HG02943 (cell line): ENCODE data around the gene XG.
"Not testable (repeated sequence)": the region's sequence is repeated elsewhere in the genome, so short reads cannot be mapped to it uniquely, and the experiment has no call there.

ENCODE experiments used
- ATAC-seq: cut with Tn5 transposase; IDR thresholded peaks from one replicate; pipeline ENCODE4 v1.9.1; 2021; ENCODE audit warnings: mild to moderate bottlenecking, low read depth, moderate library complexity; ENCODE audit not compliant: unreplicated experiment

XG gene

DNA sequence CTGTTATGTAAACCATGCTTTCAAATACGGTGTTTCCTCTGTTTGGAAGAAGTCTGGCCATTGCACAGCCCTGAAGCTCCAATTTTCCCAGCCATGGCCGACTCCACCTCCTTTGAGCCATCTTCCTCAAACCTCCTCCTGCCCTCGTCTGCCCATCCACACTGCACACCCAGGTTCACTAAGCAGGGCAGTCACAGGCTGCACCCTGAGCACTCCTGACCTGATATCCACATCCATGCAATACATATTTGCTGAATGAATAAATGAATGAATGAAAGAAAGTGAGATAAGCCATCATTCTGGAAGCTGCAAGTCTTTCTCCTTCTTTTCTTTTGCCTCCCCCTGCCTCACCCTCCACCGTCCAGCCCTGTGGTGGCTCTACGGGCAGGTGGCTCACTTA is 22.2 kb downstream of the XG start:
- no peak for ATAC-seq

DNA sequence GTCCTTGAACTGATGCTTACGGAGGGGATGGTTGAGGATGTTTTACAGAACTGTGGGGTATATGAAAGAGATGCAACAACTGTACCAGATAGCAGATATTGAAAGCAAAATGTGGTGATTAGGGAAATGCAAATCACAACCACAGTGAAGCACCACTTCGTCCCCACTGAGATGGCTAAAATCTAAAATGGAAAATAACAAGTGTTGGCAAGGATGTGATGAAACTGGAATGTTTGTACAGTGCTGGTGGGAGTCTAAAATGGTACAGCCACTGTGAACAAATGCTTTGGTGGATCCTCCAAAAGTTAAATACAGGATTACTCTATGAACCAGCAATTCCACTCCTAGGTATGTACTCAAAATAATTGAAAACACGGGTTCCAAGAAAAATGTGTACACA is 22.9 kb downstream of the XG start:
- no peak for ATAC-seq

- ATAC-seq, result not testable (repeated sequence)
These were observed 28.8 kb downstream of the XG start for GRCh38 chrX:2780472-2781225.

- no peak for ATAC-seq
These were observed 29.4 kb downstream of the XG start for GRCh38 chrX:2781226-2781571.

GRCh38 chrX:2781698-2782097 is 29.9 kb downstream of the XG start:
- peak; percentile 52 for ATAC-seq

- no peak for ATAC-seq
These were observed 30.3 kb downstream of the XG start for GRCh38 chrX:2782171-2782570.

GRCh38 chrX:2782778-2783177 is 30.9 kb downstream of the XG start:
- no peak for ATAC-seq

GRCh38 chrX:2784026-2784425 is 32.2 kb downstream of the XG start:
- ATAC-seq, result no peak

- ATAC-seq, result no peak
These were observed 33.7 kb downstream of the XG start for GRCh38 chrX:2785538-2785937.

DNA sequence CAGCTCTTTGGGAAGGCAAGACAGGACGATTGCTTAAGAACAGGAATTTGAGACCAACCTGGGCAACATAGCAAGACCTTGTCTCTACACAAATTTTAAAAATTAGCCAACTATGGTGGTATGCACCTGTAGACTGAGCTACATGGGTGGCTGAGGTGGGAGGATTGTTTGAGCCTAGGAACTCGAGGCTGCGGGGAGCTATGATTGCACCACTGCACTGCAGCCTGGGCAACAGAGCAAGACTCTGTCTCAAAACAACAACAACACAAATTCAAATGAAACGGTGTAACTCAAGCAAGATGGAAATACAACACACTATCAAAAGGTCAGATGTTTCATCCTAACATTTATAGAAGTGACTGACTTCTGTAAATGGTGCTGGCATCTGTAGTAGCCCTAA is 37.1 kb downstream of the XG start:
- no peak for ATAC-seq

DNA sequence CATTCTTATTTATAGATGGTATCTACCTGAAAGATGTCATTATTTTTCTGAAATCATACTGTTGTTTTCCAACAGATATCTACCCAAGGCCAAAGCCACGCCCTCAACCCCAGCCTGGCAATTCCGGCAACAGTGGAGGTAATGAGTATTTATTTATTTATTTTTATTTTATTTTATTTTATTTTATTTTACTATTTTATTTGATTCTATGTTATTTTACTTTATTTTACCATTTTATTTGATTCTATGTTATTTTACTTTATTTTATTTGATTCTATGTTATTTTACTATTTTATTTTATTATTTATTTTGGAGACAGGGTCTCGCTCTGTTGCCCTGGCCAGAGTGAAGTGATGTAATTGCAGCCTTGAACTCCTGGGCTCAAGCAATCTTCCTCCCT is 37.7 kb downstream of the XG start:
- no peak for ATAC-seq

GRCh38 chrX:2793752-2794151 is 41.9 kb downstream of the XG start:
- no peak for ATAC-seq

GRCh38 chrX:2794336-2794735 is 42.5 kb downstream of the XG start:
- ATAC-seq, result no peak

DNA sequence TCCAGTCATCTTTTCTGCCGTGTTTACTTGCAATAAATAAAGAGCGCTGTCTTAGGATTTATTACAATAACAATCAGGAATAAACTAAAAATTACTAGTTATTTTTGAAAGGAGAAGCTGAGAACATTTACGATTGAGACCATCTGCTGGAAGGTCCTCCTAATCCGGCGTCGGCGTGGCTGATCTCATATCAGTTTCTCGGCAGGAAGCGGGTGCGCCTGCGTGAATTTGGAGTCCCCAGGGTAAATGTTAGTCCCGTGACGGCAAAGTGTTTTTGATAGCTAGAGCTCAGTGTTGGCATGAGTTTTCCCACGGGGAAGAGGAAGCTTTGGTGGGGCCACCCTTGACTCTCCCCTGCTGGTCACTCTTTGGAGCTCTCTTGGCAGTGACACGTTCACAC is 45.0 kb downstream of the XG start:
- not testable (repeated sequence) for ATAC-seq

- ATAC-seq, result no peak
These were observed 47.5 kb downstream of the XG start for GRCh38 chrX:2799369-2799768.

DNA sequence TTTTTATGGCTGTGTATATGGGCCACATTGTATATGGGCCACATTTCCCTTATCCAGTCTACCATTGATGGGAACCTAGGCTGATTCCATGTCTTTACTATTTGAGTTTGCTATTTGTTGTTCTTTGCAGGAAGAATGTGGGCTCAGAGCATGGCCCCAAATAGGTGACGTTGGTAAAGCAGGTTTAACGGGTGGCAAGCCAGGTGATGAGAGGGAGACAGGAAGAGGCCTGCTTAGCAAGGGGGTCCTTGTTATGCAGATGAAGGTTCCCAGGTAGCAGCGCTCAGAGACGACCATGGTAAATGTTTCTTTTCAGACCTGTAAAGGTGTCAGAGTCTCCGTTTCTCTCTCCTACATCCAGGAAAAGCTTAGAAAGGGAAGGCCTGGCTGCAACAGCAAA is 48.1 kb downstream of the XG start:
- ATAC-seq, result not testable (repeated sequence)

DNA sequence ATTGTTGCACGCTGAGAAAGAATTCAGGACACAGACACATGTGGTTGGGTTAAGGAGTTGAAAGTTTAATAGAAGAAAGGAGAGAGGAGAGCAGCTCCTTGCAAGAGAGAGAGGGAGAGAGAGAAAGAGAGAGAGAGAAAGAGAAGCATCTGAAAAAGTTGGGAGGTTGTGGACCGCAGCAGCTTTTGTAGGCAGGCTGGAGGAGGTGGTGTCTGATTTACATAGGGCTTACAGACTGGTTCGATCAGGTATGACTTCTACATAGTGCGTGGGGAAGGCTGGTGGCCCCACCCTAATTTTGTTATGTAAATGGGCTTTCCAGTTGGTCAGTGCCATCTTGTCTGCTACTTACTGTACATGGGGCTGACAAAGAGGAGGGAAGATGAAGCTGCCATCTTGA is 49.4 kb downstream of the XG start:
- no peak for ATAC-seq

DNA sequence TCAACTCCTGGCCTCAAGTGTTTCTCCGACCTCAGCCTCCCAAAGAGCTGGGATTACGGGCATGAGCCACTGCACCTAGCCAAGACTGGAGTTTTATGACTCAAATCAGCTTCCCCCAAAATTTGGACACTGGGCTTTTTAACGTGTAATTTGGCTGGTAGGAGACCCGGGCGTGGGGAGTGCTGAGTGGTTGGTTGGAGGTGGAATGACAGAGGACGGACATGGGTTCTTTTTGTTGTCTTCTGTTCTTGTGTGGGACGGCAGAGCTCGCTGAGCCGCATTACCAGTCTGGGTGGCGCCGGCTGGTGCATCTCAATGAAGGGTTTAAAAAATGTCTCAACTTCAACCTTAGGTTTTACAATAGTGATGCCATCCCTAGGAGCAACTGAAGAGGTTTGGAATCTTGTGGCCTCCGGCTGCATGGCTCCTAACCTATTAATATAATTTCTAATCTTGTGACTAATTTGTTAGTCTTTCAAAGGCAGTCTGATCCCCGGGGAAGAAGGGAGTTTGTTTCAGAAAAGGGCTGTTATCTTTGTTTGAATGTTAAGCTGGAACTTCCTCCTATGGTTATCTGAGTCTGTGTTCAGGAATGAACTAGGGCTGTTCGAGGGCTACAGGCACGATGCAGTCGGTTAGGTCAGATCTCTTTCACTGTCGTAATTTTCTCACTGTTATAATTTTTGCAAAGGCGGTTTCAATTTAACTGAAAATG is 50.7 kb downstream of the XG start:
- ATAC-seq, result not testable (repeated sequence)

GRCh38 chrX:2803486-2803885 is 51.6 kb downstream of the XG start:
- not testable (repeated sequence) for ATAC-seq

DNA sequence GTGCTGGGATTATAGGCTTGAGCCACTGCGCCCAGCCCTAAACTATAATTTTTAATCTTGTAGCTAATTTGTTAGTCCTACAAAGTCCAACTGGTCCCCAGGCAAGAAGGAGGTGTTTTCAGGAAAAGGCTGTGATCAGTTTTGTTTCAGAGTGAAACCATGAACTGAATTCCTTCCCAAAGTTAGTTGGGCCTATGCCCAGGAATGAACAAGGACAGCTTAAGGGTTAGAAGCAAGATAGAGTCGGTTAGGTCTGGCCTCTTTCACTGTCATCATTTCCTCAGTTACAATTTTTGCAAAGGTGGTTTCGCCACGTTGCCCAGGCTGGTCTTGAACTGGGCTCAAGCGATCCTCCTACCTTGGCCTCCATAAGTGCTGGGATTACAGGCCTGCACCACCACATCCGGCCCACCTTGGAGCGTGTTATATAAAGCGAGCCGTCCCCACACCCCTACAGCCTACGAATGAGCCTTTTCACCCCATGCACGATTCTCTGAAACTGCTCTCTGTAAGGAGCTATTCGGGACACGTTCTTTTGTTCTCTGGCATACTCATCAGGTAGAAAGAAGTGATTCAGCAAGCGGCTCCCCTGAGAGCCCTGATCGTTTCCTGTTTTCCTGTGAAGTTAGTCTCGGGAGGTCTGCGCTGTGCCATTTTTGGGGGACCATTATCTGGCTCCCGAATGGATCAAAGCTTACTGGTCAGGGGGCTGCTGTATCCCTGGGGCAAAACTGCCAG is 52.4 kb downstream of the XG start:
- not testable (repeated sequence) for ATAC-seq

- ATAC-seq, result not testable (repeated sequence)
These were observed 53.0 kb downstream of the XG start for GRCh38 chrX:2804858-2805257.

GRCh38 chrX:2811271-2811670 is 59.4 kb downstream of the XG start:
- no peak for ATAC-seq
